Mesenchymal stem cell (in vitro differentiated cells and primary cell): ENCODE measurements around the gene RYR1.

ENCODE experiments used
- DNase-seq: peaks from one replicate; pipeline ENCODE4 v3.0.0-alpha.2; 2013
- H2AFZ ChIP-seq: one replicate; pipeline ENCODE4 v1.6.1; 2013; ENCODE audit warnings: low read depth, mild to moderate bottlenecking, control low read depth, inconsistent platforms, low read length, moderate library complexity
- H2AK5ac ChIP-seq: 2 replicates; pipeline ENCODE4 v1.6.1; 2013; ENCODE audit warnings: low read length, moderate library complexity, mild to moderate bottlenecking, inconsistent platforms; ENCODE audit not compliant: severe bottlenecking
- H2BK120ac ChIP-seq: one replicate; pipeline ENCODE4 v1.6.1; 2013; ENCODE audit warnings: low read depth, mild to moderate bottlenecking, inconsistent platforms, low read length, moderate library complexity
- H2BK12ac ChIP-seq, 2 experiments: one replicate each; pipeline ENCODE4 v1.6.1; 2013; ENCODE audit warnings: inconsistent platforms in 2 of 2, low read length in 2 of 2, mild to moderate bottlenecking in 2 of 2, moderate library complexity in 2 of 2, control low read depth in 1 of 2
- H2BK15ac ChIP-seq: one replicate; pipeline ENCODE4 v1.6.1; 2013; ENCODE audit warnings: mild to moderate bottlenecking, low read depth, inconsistent platforms; ENCODE audit not compliant: poor library complexity, severe bottlenecking
- H2BK5ac ChIP-seq: 2 replicates; pipeline ENCODE4 v1.6.1; 2013; ENCODE audit warnings: low read depth, mild to moderate bottlenecking, low read length, control low read depth, inconsistent platforms; ENCODE audit not compliant: poor library complexity, severe bottlenecking
- H3K14ac ChIP-seq, 2 experiments: one replicate each; pipeline ENCODE4 v1.6.1; 2013; ENCODE audit warnings: inconsistent platforms in 2 of 2, low read length in 2 of 2, control low read depth in 1 of 2, mild to moderate bottlenecking in 1 of 2, moderate library complexity in 1 of 2
- H3K18ac ChIP-seq, 2 experiments: one replicate each; pipeline ENCODE4 v1.6.1; 2013; ENCODE audit warnings: inconsistent platforms in 2 of 2, low read length in 2 of 2, control low read depth in 1 of 2, low read depth in 1 of 2, mild to moderate bottlenecking in 1 of 2
- H3K23ac ChIP-seq, 2 experiments: one replicate each; pipeline ENCODE4 v1.6.1; 2013; ENCODE audit warnings: inconsistent platforms in 2 of 2, low read length in 2 of 2, mild to moderate bottlenecking in 2 of 2, moderate library complexity in 2 of 2, control low read depth in 1 of 2
- H3K27ac ChIP-seq: 2 replicates; pipeline ENCODE4 v1.5.1; 2013; ENCODE audit warnings: mild to moderate bottlenecking, moderate library complexity, low read length, control low read depth, inconsistent platforms; ENCODE audit not compliant: poor library complexity, severe bottlenecking
- H3K27me3 ChIP-seq, 2 experiments: 2 replicates each; pipeline versions ENCODE4 v1.6.1 to v1.7.0; 2013; ENCODE audit warnings: low read length in 2 of 2, mild to moderate bottlenecking in 2 of 2, moderate library complexity in 2 of 2, control low read depth in 1 of 2, inconsistent platforms in 1 of 2; ENCODE audit not compliant: control insufficient read depth in 1 of 2, insufficient read depth in 1 of 2
- H3K36me3 ChIP-seq, 2 experiments: 2 replicates each; pipeline versions ENCODE4 v1.6.1 to v1.7.0; 2013; ENCODE audit warnings: low read length in 2 of 2, control low read depth in 1 of 2, inconsistent platforms in 1 of 2, low read depth in 1 of 2, mild to moderate bottlenecking in 1 of 2; ENCODE audit not compliant: insufficient read depth in 2 of 2, control insufficient read depth in 1 of 2
- H3K4ac ChIP-seq, 2 experiments: one replicate each; pipeline ENCODE4 v1.6.1; 2013; ENCODE audit warnings: inconsistent platforms in 2 of 2, low read length in 2 of 2, mild to moderate bottlenecking in 2 of 2, moderate library complexity in 2 of 2, control low read depth in 1 of 2, low read depth in 1 of 2
- H3K4me1 ChIP-seq: 2 replicates; pipeline ENCODE4 v1.6.1; 2013; ENCODE audit warnings: low read depth, low read length, control low read depth; ENCODE audit not compliant: control insufficient read depth, insufficient read depth
- H3K4me2 ChIP-seq: 2 replicates; pipeline ENCODE4 v1.6.1; 2013; ENCODE audit warnings: low read length, mild to moderate bottlenecking, inconsistent platforms; ENCODE audit not compliant: poor library complexity, severe bottlenecking
- H3K4me3 ChIP-seq, 2 experiments: 2 replicates each; pipeline versions ENCODE4 v1.5.1 to v1.7.0; 2013; ENCODE audit warnings: low read length in 2 of 2, mild to moderate bottlenecking in 2 of 2, control low read depth in 1 of 2, low read depth in 1 of 2; ENCODE audit not compliant: insufficient read depth in 1 of 2
- H3K79me1 ChIP-seq: replicated peaks from 2 replicates; pipeline ENCODE4 v1.6.1; 2013; ENCODE audit warnings: mild to moderate bottlenecking, control low read depth, low read length, inconsistent platforms; ENCODE audit not compliant: poor library complexity, severe bottlenecking
- H3K9ac ChIP-seq: 2 replicates; pipeline ENCODE4 v1.7.0; 2013; ENCODE audit warnings: mild to moderate bottlenecking, low read length, moderate library complexity
- H3K9me3 ChIP-seq: 2 replicates; pipeline ENCODE4 v1.7.0; 2013; ENCODE audit warnings: mild to moderate bottlenecking, low read length; ENCODE audit not compliant: control insufficient read depth
- H4K8ac ChIP-seq: one replicate; pipeline ENCODE4 v1.6.1; 2013; ENCODE audit warnings: inconsistent platforms, mild to moderate bottlenecking, low read length, moderate library complexity
- H4K91ac ChIP-seq: one replicate; pipeline ENCODE4 v1.6.1; 2013; ENCODE audit warnings: mild to moderate bottlenecking, low read length, inconsistent platforms
- WGBS: methylation state at CpG from one replicate; pipeline ENCODE4 v1.1.7; 2013; ENCODE audit warnings: mixed read lengths; 5-methylcytosine and 5-hydroxymethylcytosine counted together

The RYR1 gene

GRCh38 chr19:38417544-38418506, 15.7 kb upstream of the RYR1 start:
- H3K9me3 ChIP-seq, result no peaks in the 10 kb centered on the region
- H3K27ac ChIP-seq, result no peak overlapping the region
- peak; percentile 27 for DNase-seq

GRCh38 chr19:38420935-38421334, 12.6 kb upstream of the RYR1 start:
- Histone ChIP-seq H3K4me2 (no peak overlapping the region), H3K27me3 (peaks cover 50 to 80% of the 10 kb centered on the region in 2 experiments), H3K36me3 (no peaks in the 10 kb centered on the region), H3K23ac (no peak overlapping the region), H4K8ac (no peak overlapping the region), H3K4ac (no peak overlapping the region), H3K79me1 (no peaks in the 10 kb centered on the region), H2BK15ac (no peak overlapping the region), H3K4me3 (no peak overlapping the region), H2BK120ac (no peak overlapping the region), H3K18ac (no peak overlapping the region), H3K9me3 (no peaks in the 10 kb centered on the region), H2AFZ (no peak overlapping the region), H2BK5ac (no peak overlapping the region), H2AK5ac (no peak overlapping the region), H3K14ac (no peak overlapping the region), H3K4me1 (peaks cover 8% of the 10 kb centered on the region), H3K9ac (no peak overlapping the region), H4K91ac (no peak overlapping the region), H3K27ac (no peak overlapping the region), H2BK12ac (no peak overlapping the region)
- DNase-seq, result no peak
- WGBS, result 78% methylated on average over 9 of the region's 9 CpGs

More at GRCh38 chr19:38417544-38418506, 15.7 kb upstream of the RYR1 start:
- 8% methylated on average over 48 of the region's 49 CpGs for WGBS
- peak overlapping the region; percentile 62 for H4K8ac ChIP-seq
- H3K14ac ChIP-seq, result no peak overlapping the region
- peaks cover 8% of the 10 kb centered on the region for H3K4me1 ChIP-seq
- H3K23ac ChIP-seq, result no peak overlapping the region
- H3K4ac ChIP-seq, result no peak overlapping the region
- no peak overlapping the region for H2BK5ac ChIP-seq
- no peak overlapping the region for H2AFZ ChIP-seq
- no peak overlapping the region for H3K4me3 ChIP-seq
- H3K79me1 ChIP-seq, result no peaks in the 10 kb centered on the region
- no peak overlapping the region for H3K9ac ChIP-seq
- H3K18ac ChIP-seq, result no peak overlapping the region
- H2AK5ac ChIP-seq, result no peak overlapping the region
- H3K27me3 ChIP-seq, result peaks cover 42 to 68% of the 10 kb centered on the region in 2 experiments
- H3K36me3 ChIP-seq, result no peaks in the 10 kb centered on the region
- H3K4me2 ChIP-seq, result peak overlapping the region; percentile 44
- H2BK15ac ChIP-seq, result no peak overlapping the region
- peak overlapping the region; percentile 1 for H4K91ac ChIP-seq
- no peak overlapping the region for H2BK120ac ChIP-seq
- no peak overlapping the region for H2BK12ac ChIP-seq

DNA sequence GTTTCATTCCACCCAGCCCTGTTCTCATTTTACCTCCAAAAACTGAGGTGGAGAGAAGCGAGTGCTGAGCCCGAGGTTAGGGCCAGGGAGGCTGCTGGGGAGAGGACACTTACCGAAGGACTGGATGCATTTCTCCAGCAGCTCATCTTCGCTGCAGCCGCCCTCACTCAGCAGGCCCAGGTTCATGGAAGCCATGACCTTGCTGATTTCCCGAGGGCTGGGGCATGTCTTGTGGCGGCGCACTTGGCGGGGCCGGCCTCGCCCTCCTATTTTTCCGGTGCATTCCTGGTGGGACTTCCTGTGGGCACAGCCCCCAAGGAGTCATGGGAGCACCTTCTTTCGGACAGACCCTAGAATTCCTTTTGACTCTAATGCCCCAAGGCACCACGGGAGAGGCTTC, 11.6 kb upstream of the RYR1 start:
- no peaks in the 10 kb centered on the region for H3K9me3 ChIP-seq
- H3K4me3 ChIP-seq, result no peak overlapping the region
- H3K23ac ChIP-seq, result no peak overlapping the region
- H2BK120ac ChIP-seq, result no peak overlapping the region
- whole genome bisulfite sequencing, result 89% methylated on average over 14 of the region's 14 CpGs
- H2BK15ac ChIP-seq, result no peak overlapping the region
- H3K79me1 ChIP-seq, result no peaks in the 10 kb centered on the region
- DNase-seq, result no peak
- H3K9ac ChIP-seq, result no peak overlapping the region
- no peak overlapping the region for H3K27ac ChIP-seq
- peaks cover 8% of the 10 kb centered on the region for H3K4me1 ChIP-seq
- no peak overlapping the region for H2AFZ ChIP-seq
- no peak overlapping the region for H2BK5ac ChIP-seq
- no peak overlapping the region for H2BK12ac ChIP-seq
- H3K4me2 ChIP-seq, result no peak overlapping the region
- no peaks in the 10 kb centered on the region for H3K36me3 ChIP-seq
- no peak overlapping the region for H3K14ac ChIP-seq
- no peak overlapping the region for H3K18ac ChIP-seq
- H3K4ac ChIP-seq, result no peak overlapping the region
- H4K8ac ChIP-seq, result peak overlapping the region; percentile 29
- H3K27me3 ChIP-seq, result peaks cover 49 to 78% of the 10 kb centered on the region in 2 experiments
- H4K91ac ChIP-seq, result no peak overlapping the region
- H2AK5ac ChIP-seq, result no peak overlapping the region

DNA sequence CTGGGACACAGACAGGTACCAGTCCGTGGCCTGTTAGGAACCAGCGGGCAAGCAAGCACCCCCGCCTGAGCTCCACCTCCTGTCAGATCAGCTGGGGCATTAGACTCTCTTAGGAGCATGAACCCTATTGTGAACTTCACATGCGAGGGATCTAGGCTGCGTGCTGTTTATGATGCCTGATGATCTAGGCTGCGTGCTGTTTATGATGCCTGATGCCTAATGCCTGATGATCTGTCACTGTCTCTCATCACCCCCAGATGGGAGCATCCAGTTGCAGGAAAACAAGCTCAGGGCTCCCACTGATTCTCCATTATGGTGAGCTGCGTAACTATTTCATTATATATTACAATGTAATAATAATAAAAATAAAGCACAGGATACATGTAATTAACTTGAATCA, 11.1 kb upstream of the RYR1 start:
- H3K4ac ChIP-seq, result no peak overlapping the region
- H3K79me1 ChIP-seq, result no peaks in the 10 kb centered on the region
- H3K18ac ChIP-seq, result no peak overlapping the region
- H3K27ac ChIP-seq, result no peak overlapping the region
- H3K14ac ChIP-seq, result no peak overlapping the region
- H2BK15ac ChIP-seq, result no peak overlapping the region
- H2AK5ac ChIP-seq, result no peak overlapping the region
- no peak for DNase-seq
- no peak overlapping the region for H2AFZ ChIP-seq
- no peak overlapping the region for H4K91ac ChIP-seq
- no peak overlapping the region for H2BK12ac ChIP-seq
- no peak overlapping the region for H2BK120ac ChIP-seq
- no peak overlapping the region for H3K4me2 ChIP-seq
- no peak overlapping the region for H4K8ac ChIP-seq
- H3K4me3 ChIP-seq, result no peak overlapping the region
- H3K23ac ChIP-seq, result no peak overlapping the region
- WGBS, result 90% methylated on average over 6 of the region's 7 CpGs
- peaks cover 43 to 77% of the 10 kb centered on the region in 2 experiments for H3K27me3 ChIP-seq
- no peaks in the 10 kb centered on the region for H3K9me3 ChIP-seq
- no peaks in the 10 kb centered on the region for H3K36me3 ChIP-seq
- no peak overlapping the region for H3K9ac ChIP-seq
- H2BK5ac ChIP-seq, result no peak overlapping the region
- peaks cover 8% of the 10 kb centered on the region for H3K4me1 ChIP-seq
